Stimulated activated CD4-positive, alpha-beta T cell treated with anti-CD3 and anti-CD28 coated beads, Interleukin-1b, Interleukin-23, amount 100 ng/mL, for 1 hour (primary cell): Measurements from ENCODE around the gene PRR36.
"Not testable (repeated sequence)": the region's sequence is repeated elsewhere in the genome, so short reads cannot be mapped to it uniquely, and the experiment has no call there.

ENCODE experiments used
- DNase-seq, 2 donors: peaks; one replicate each; pipeline ENCODE4 v3.0.0-alpha.2; 2020; ENCODE audit warnings: low read depth in 2 of 2

Gene PRR36

GRCh38 chr19:7899751-7900378, 25.7 kb upstream of the PRR36 start:
- DNase-seq = no peak

GRCh38 chr19:7898967-7899366, 24.8 kb upstream of the PRR36 start:
- DNase-seq = no peak

- no peak for DNase-seq
Measured at GRCh38 chr19:7897292-7897691, 23.1 kb upstream of the PRR36 start.

GRCh38 chr19:7895565-7895964, 21.4 kb upstream of the PRR36 start:
- DNase-seq = no peak

- DNase-seq = no peak
Measured at GRCh38 chr19:7894612-7895309, 20.6 kb upstream of the PRR36 start.

- not testable (repeated sequence) for DNase-seq
Measured at GRCh38 chr19:7893362-7894101, 19.3 kb upstream of the PRR36 start.

- DNase-seq = no peak
Measured at GRCh38 chr19:7888826-7889217, 14.6 kb upstream of the PRR36 start.

GRCh38 chr19:7888145-7888825, 14.1 kb upstream of the PRR36 start, which contains the start of gene LRRC8E:
TSS of gene LRRC8E (plus strand) at chr19:7888510. CDS start at chr19:7895604, 7,094 bp downstream.
- DNase-seq = no peak

- no peak for DNase-seq
Measured at GRCh38 chr19:7887408-7888144, 13.4 kb upstream of the PRR36 start.

GRCh38 chr19:7885818-7886217, 11.6 kb upstream of the PRR36 start:
- DNase-seq = no peak

GRCh38 chr19:7883796-7884570, 9.8 kb upstream of the PRR36 start:
- DNase-seq = no peak

GRCh38 chr19:7883105-7883504, 8.9 kb upstream of the PRR36 start:
- no peak for DNase-seq

- DNase-seq = no peak
Measured at GRCh38 chr19:7881910-7882309, 7.7 kb upstream of the PRR36 start.

- DNase-seq = no peak
Measured at GRCh38 chr19:7879836-7880235, 5.6 kb upstream of the PRR36 start.

GRCh38 chr19:7879111-7879807, 5.1 kb upstream of the PRR36 start:
- no peak for DNase-seq

GRCh38 chr19:7877249-7877836, 3.2 kb upstream of the PRR36 start:
- no peak for DNase-seq

- no peak for DNase-seq
Measured at GRCh38 chr19:7874897-7875273, 695 bp upstream of the PRR36 start.

GRCh38 chr19:7873304-7874075, 700 bp downstream of the PRR36 start:
- no peak for DNase-seq
